UCSD-AML1 (cell line): ENCODE data around the gene SPDYE1.

ENCODE experiments used
- DNase-seq: peaks from one replicate; lab custom pipeline; 2025; ENCODE audit not compliant: unreplicated experiment; lab: John Stamatoyannopoulos, UW

Gene SPDYE1

GRCh38 chr7:44043902-44044301, 46.2 kb downstream of the SPDYE1 start:
- no peak for DNase-seq

- DNase-seq = peak; percentile 84
These were observed 46.9 kb downstream of the SPDYE1 start, which contains the start of gene DBNL for GRCh38 chr7:44044315-44045225. DBNL (plus strand) TSS chr7:44044702; CDS start chr7:44044738, 36 bp downstream.

- no peak for DNase-seq
These were observed 47.7 kb downstream of the SPDYE1 start for GRCh38 chr7:44045226-44046014.

GRCh38 chr7:44046321-44047061, 48.8 kb downstream of the SPDYE1 start:
- DNase-seq = no peak

GRCh38 chr7:44048031-44048795, 50.5 kb downstream of the SPDYE1 start:
- DNase-seq = no peak

GRCh38 chr7:44050121-44050914, 52.6 kb downstream of the SPDYE1 start:
- DNase-seq = no peak

GRCh38 chr7:44050915-44051560, 53.3 kb downstream of the SPDYE1 start:
- no peak for DNase-seq

GRCh38 chr7:44051611-44052220, 54.0 kb downstream of the SPDYE1 start:
- DNase-seq = no peak

GRCh38 chr7:44052771-44053365, 55.2 kb downstream of the SPDYE1 start:
- DNase-seq = no peak

- no peak for DNase-seq
These were observed 59.0 kb downstream of the SPDYE1 start for GRCh38 chr7:44056681-44057080.

- no peak for DNase-seq
These were observed 59.6 kb downstream of the SPDYE1 start for GRCh38 chr7:44057181-44057848.

- no peak for DNase-seq
These were observed 60.4 kb downstream of the SPDYE1 start for GRCh38 chr7:44057849-44058758.

- no peak for DNase-seq
These were observed 61.1 kb downstream of the SPDYE1 start for GRCh38 chr7:44058759-44059218.

- no peak for DNase-seq
These were observed 61.8 kb downstream of the SPDYE1 start for GRCh38 chr7:44059219-44060090.
